ENCODE measurements around the gene TRIM29.
A peak's percentile ranks its signal among the peaks of the same experiment; 100 is the strongest.
"Not testable (repeated sequence)": the region's sequence is repeated elsewhere in the genome, so short reads cannot be mapped to it uniquely, and the experiment has no call there.

Gene TRIM29
- 0 to 0.24 (median 0) reads per million in 4 experiments for total RNA-seq

GRCh38 chr11:120137611-120138521 lies at the start of gene TRIM29:
Gene TRIM29, minus strand, starts transcription at chr11:120138113. Its CDS starts 82 bp downstream, at chr11:120138031.
- DNase-seq = no peak

- DNase-seq = no peak
Observed at GRCh38 chr11:120186774-120187591, 49.1 kb upstream of the TRIM29 start.

- DNase-seq = no peak
Observed at GRCh38 chr11:120186456-120186773, 48.5 kb upstream of the TRIM29 start.

GRCh38 chr11:120185706-120186455 lies 48.0 kb upstream of the TRIM29 start:
- DNase-seq = no peak

- no peak for DNase-seq
Observed at GRCh38 chr11:120184946-120185705, 47.2 kb upstream of the TRIM29 start.

GRCh38 chr11:120184371-120184945 lies 46.5 kb upstream of the TRIM29 start:
- DNase-seq = no peak

- DNase-seq = no peak
Observed at GRCh38 chr11:120183701-120184141, 45.8 kb upstream of the TRIM29 start.

- no peak for DNase-seq
Observed at GRCh38 chr11:120182790-120183491, 45.0 kb upstream of the TRIM29 start.

GRCh38 chr11:120182372-120182771 lies 44.5 kb upstream of the TRIM29 start:
- no peak for DNase-seq

GRCh38 chr11:120181376-120181975 lies 43.6 kb upstream of the TRIM29 start:
- DNase-seq = no peak

GRCh38 chr11:120180551-120181232 lies 42.8 kb upstream of the TRIM29 start:
- DNase-seq = no peak

- DNase-seq = not testable (repeated sequence)
Observed at GRCh38 chr11:120180063-120180462, 42.1 kb upstream of the TRIM29 start.

- DNase-seq = no peak
Observed at GRCh38 chr11:120179057-120179672, 41.3 kb upstream of the TRIM29 start.

- DNase-seq = no peak
Observed at GRCh38 chr11:120178561-120179056, 40.7 kb upstream of the TRIM29 start.

- DNase-seq = no peak
Observed at GRCh38 chr11:120174866-120175265, 37.0 kb upstream of the TRIM29 start.

GRCh38 chr11:120173807-120174206 lies 35.9 kb upstream of the TRIM29 start:
- no peak for DNase-seq

- no peak for DNase-seq
Observed at GRCh38 chr11:120173019-120173705, 35.2 kb upstream of the TRIM29 start.

- DNase-seq = peak; percentile 16
Observed at GRCh38 chr11:120172054-120172911, 34.4 kb upstream of the TRIM29 start.
